GM19351 (cell line): ENCODE results near the gene SPDYE16.
"Not testable (repeated sequence)": the region's sequence is repeated elsewhere in the genome, so short reads cannot be mapped to it uniquely, and the experiment has no call there.

Experiments used
- ATAC-seq: cut with Tn5 transposase; IDR thresholded peaks from one replicate; pipeline ENCODE4 v1.9.1; 2021; ENCODE audit warnings: mild to moderate bottlenecking, moderate library complexity; ENCODE audit not compliant: unreplicated experiment

The SPDYE16 gene

GRCh38 chr7:76505168-76506080, 37.7 kb downstream of the SPDYE16 start:
- no peak for ATAC-seq

GRCh38 chr7:76504351-76505167, 38.5 kb downstream of the SPDYE16 start:
- not testable (repeated sequence) for ATAC-seq

GRCh38 chr7:76503244-76503643, 39.9 kb downstream of the SPDYE16 start:
- ATAC-seq = not testable (repeated sequence)

- ATAC-seq = not testable (repeated sequence)
Measured at GRCh38 chr7:76502836-76503235, 40.3 kb downstream of the SPDYE16 start.

- ATAC-seq = not testable (repeated sequence)
Measured at GRCh38 chr7:76502224-76502623, 40.9 kb downstream of the SPDYE16 start.

- not testable (repeated sequence) for ATAC-seq
Measured at GRCh38 chr7:76499924-76500241, 43.2 kb downstream of the SPDYE16 start.

GRCh38 chr7:76499201-76499923, 43.7 kb downstream of the SPDYE16 start:
- ATAC-seq = not testable (repeated sequence)

- ATAC-seq = not testable (repeated sequence)
Measured at GRCh38 chr7:76498583-76499200, 44.4 kb downstream of the SPDYE16 start.

GRCh38 chr7:76497918-76498582, 45.0 kb downstream of the SPDYE16 start:
- not testable (repeated sequence) for ATAC-seq

- not testable (repeated sequence) for ATAC-seq
Measured at GRCh38 chr7:76495717-76496116, 47.4 kb downstream of the SPDYE16 start.

- not testable (repeated sequence) for ATAC-seq
Measured at GRCh38 chr7:76492139-76492538, 51.0 kb downstream of the SPDYE16 start.

GRCh38 chr7:76487969-76488368, 55.1 kb downstream of the SPDYE16 start:
- not testable (repeated sequence) for ATAC-seq

GRCh38 chr7:76486618-76487017, 56.5 kb downstream of the SPDYE16 start:
- peak; percentile 99 for ATAC-seq

- peak; percentile 17 for ATAC-seq
Measured at GRCh38 chr7:76485822-76486610, 57.1 kb downstream of the SPDYE16 start.

GRCh38 chr7:76484456-76484855, 58.6 kb downstream of the SPDYE16 start:
- ATAC-seq = not testable (repeated sequence)

- ATAC-seq = not testable (repeated sequence)
Measured at GRCh38 chr7:76483081-76483480, 60.0 kb downstream of the SPDYE16 start.

GRCh38 chr7:76482660-76483059, 60.4 kb downstream of the SPDYE16 start:
- not testable (repeated sequence) for ATAC-seq
